HepG2 (cell line): Measurements from ENCODE around the gene LENEP. TPM values are rescaled to one million over a fixed set of nuclear protein-coding genes. Genes with fewer than 3 reads are reported as not detected.

Experiments
- AGO2 ChIP-seq: fragments of 200-400 bp; formaldehyde crosslinking; optimal IDR thresholded peaks from 2 replicates; pipeline ENCODE3; 2017; ENCODE audit warnings: mild to moderate bottlenecking, low read depth, low read length, moderate library complexity
- CENPT ChIP-seq: sonication (generic); formaldehyde crosslinking; IDR thresholded peaks from 2 replicates; pipeline ENCODE4 v1.8.0; 2022; ENCODE audit warnings: low read depth, mild to moderate bottlenecking, moderate library complexity, missing genetic modification reagents
- MAF1 ChIP-seq: sonication (generic); formaldehyde crosslinking; IDR thresholded peaks from 2 replicates; pipeline ENCODE4 v1.5.0; 2020; ENCODE audit warnings: missing genetic modification reagents, borderline replicate concordance
- MXD4 ChIP-seq: IDR thresholded peaks from 2 replicates; pipeline ENCODE4 v1.6.1; 2016; ENCODE audit warnings: mild to moderate bottlenecking, missing biosample characterization, missing genetic modification reagents
- ZNF235 ChIP-seq: sonication (generic); formaldehyde crosslinking; IDR thresholded peaks from 2 replicates; pipeline ENCODE4 v1.8.1; 2023; ENCODE audit warnings: mild to moderate bottlenecking, missing genetic modification reagents, borderline replicate concordance
- ZNF335 ChIP-seq: sonication (generic); formaldehyde crosslinking; IDR thresholded peaks from 2 replicates; pipeline ENCODE4 v1.4.0; 2020; ENCODE audit warnings: missing genetic modification reagents
- ZZZ3 ChIP-seq: sonication (generic); formaldehyde crosslinking; IDR thresholded peaks from 2 replicates; pipeline ENCODE4 v1.4.0; 2020; ENCODE audit warnings: missing genetic modification reagents, mild to moderate bottlenecking, borderline replicate concordance
- polyA plus RNA-seq, 8 experiments: library from polyadenylated mRNA; depleted of rRNA in 3 of 8; stranded (reverse) in 7 of 8; unstranded in 1 of 8; fragments of >200 nt; fragmentation: Illumina TruSeq in 4 of 8; extraction: Trizol in 4 of 8; gene quantifications; 2 replicates each; pipeline versions ENCODE4 v1.2.1 to v1.2.3, GENCODE V29; 2011 to 2016; ENCODE audit warnings: low read depth in 4 of 8, missing spikeins in 1 of 8, mixed read lengths in 1 of 8; ENCODE audit not compliant: insufficient read depth in 1 of 8
- total RNA-seq, 5 experiments: library from RNA; depleted of rRNA; stranded (reverse); fragments of >200 nt; fragmentation: Illumina TruSeq; extraction: Trizol; gene quantifications; 2 replicates each; pipeline ENCODE4 v1.2.3, GENCODE V29; 2016; ENCODE audit warnings: low read depth in 1 of 5
- TF ChIP-seq, protein P1 (sequence below): sonication (generic); formaldehyde crosslinking; IDR thresholded peaks from 2 replicates; pipeline ENCODE4 v1.4.0; 2020; ENCODE audit warnings: mild to moderate bottlenecking, low read depth, missing genetic modification reagents
- TF ChIP-seq, protein P2 (sequence below): sonication (generic); formaldehyde crosslinking; IDR thresholded peaks from 2 replicates; pipeline ENCODE4 v1.8.1; 2023; ENCODE audit warnings: mild to moderate bottlenecking, missing genetic modification reagents
- TF ChIP-seq, protein P3 (sequence below): sonication (generic); formaldehyde crosslinking; IDR thresholded peaks from 2 replicates; pipeline ENCODE4 v1.8.1; 2023; ENCODE audit warnings: mild to moderate bottlenecking, missing genetic modification reagents, borderline replicate concordance
- TF ChIP-seq, protein P4 (sequence below): sonication (generic); formaldehyde crosslinking; conservative IDR thresholded peaks from 2 replicates; pipeline ENCODE4 v1.4.0; 2020; ENCODE audit warnings: mild to moderate bottlenecking, missing genetic modification reagents, moderate library complexity
- TF ChIP-seq, protein P5 (sequence below): sonication (generic); formaldehyde crosslinking; IDR thresholded peaks from 2 replicates; pipeline ENCODE4 v1.4.0; 2020; ENCODE audit warnings: missing genetic modification reagents; ENCODE audit errors: not compliant biosample characterization
- TF ChIP-seq, protein P6 (sequence below): sonication (generic); formaldehyde crosslinking; IDR thresholded peaks from 2 replicates; pipeline ENCODE4 v1.4.0; 2020; ENCODE audit warnings: missing genetic modification reagents, borderline replicate concordance
- TF ChIP-seq, protein P7 (sequence below): sonication (generic); formaldehyde crosslinking; IDR thresholded peaks from 2 replicates; pipeline ENCODE4 v1.4.0; 2020; ENCODE audit warnings: missing genetic modification reagents

The LENEP gene
- total and polyA plus RNA-seq, 2 of the 13 experiments (the other 11 are each of a cell fraction or from before 2014, with no cell fraction given), result 0.29 TPM; not detected in 1

DNA sequence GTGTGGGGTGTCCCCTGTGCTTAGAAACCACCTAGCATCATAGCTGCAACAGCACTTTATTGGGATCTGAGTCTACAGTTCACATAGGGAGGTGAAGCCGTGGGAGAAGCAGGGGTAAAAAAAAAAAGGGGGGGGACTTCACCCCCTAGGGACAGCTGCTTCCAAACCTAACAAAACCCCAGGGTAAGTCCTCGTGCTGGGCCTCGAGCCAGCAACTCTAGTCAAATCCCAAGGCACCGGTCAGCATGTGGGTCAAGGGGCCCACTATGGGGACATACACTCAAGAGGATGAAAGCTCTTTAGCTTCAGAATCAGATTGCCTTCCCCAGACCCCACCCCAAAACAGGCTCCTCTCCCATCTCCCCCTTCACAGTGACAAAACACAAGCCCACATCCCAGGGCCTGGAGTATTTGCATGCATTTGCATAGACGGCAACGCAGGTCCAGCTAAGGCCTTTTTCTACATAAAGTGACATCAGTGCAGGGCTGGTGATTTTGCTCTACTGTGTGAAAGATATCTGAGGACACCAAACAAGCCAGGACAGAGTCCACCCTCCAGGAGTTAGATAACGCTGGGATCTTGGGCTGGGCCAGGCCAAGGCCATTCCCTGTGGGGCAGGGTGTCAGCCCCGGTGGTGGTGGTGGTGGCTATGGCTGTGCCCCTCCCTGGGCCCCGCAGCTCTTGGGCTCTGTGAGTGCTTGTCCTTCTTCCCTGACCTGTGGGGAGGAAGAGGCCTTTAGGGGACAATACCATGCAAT is 48.8 kb upstream of the LENEP start (continued):
- TF ChIP-seq, protein P1, sequence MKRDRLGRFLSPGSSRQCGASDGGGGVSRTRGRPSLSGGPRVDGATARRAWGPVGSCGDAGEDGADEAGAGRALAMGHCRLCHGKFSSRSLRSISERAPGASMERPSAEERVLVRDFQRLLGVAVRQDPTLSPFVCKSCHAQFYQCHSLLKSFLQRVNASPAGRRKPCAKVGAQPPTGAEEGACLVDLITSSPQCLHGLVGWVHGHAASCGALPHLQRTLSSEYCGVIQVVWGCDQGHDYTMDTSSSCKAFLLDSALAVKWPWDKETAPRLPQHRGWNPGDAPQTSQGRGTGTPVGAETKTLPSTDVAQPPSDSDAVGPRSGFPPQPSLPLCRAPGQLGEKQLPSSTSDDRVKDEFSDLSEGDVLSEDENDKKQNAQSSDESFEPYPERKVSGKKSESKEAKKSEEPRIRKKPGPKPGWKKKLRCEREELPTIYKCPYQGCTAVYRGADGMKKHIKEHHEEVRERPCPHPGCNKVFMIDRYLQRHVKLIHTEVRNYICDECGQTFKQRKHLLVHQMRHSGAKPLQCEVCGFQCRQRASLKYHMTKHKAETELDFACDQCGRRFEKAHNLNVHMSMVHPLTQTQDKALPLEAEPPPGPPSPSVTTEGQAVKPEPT (CRISPR knock-in tag), result no peak
- TF ChIP-seq, protein P2, sequence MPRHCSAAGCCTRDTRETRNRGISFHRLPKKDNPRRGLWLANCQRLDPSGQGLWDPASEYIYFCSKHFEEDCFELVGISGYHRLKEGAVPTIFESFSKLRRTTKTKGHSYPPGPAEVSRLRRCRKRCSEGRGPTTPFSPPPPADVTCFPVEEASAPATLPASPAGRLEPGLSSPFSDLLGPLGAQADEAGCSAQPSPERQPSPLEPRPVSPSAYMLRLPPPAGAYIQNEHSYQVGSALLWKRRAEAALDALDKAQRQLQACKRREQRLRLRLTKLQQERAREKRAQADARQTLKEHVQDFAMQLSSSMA, result 0 out of 2 replicates have a peak, but pooled peaks have one; percentile 21
- TF ChIP-seq MAF1, result no peak
- TF ChIP-seq, protein P3, sequence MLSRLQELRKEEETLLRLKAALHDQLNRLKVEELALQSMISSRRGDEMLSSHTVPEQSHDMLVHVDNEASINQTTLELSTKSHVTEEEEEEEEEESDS (CRISPR knock-in tag), result no peak
- TF ChIP-seq, protein P4, sequence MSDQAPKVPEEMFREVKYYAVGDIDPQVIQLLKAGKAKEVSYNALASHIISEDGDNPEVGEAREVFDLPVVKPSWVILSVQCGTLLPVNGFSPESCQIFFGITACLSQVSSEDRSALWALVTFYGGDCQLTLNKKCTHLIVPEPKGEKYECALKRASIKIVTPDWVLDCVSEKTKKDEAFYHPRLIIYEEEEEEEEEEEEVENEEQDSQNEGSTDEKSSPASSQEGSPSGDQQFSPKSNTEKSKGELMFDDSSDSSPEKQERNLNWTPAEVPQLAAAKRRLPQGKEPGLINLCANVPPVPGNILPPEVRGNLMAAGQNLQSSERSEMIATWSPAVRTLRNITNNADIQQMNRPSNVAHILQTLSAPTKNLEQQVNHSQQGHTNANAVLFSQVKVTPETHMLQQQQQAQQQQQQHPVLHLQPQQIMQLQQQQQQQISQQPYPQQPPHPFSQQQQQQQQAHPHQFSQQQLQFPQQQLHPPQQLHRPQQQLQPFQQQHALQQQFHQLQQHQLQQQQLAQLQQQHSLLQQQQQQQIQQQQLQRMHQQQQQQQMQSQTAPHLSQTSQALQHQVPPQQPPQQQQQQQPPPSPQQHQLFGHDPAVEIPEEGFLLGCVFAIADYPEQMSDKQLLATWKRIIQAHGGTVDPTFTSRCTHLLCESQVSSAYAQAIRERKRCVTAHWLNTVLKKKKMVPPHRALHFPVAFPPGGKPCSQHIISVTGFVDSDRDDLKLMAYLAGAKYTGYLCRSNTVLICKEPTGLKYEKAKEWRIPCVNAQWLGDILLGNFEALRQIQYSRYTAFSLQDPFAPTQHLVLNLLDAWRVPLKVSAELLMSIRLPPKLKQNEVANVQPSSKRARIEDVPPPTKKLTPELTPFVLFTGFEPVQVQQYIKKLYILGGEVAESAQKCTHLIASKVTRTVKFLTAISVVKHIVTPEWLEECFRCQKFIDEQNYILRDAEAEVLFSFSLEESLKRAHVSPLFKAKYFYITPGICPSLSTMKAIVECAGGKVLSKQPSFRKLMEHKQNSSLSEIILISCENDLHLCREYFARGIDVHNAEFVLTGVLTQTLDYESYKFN, result peak; percentile 96
- TF ChIP-seq ZNF335 (CRISPR knock-in tag), result 0 out of 2 replicates have a peak, but pooled peaks have one; percentile 31
- TF ChIP-seq, protein P5, sequence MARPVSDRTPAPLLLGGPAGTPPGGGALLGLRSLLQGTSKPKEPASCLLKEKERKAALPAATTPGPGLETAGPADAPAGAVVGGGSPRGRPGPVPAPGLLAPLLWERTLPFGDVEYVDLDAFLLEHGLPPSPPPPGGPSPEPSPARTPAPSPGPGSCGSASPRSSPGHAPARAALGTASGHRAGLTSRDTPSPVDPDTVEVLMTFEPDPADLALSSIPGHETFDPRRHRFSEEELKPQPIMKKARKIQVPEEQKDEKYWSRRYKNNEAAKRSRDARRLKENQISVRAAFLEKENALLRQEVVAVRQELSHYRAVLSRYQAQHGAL, result no peak
- TF ChIP-seq, protein P6, sequence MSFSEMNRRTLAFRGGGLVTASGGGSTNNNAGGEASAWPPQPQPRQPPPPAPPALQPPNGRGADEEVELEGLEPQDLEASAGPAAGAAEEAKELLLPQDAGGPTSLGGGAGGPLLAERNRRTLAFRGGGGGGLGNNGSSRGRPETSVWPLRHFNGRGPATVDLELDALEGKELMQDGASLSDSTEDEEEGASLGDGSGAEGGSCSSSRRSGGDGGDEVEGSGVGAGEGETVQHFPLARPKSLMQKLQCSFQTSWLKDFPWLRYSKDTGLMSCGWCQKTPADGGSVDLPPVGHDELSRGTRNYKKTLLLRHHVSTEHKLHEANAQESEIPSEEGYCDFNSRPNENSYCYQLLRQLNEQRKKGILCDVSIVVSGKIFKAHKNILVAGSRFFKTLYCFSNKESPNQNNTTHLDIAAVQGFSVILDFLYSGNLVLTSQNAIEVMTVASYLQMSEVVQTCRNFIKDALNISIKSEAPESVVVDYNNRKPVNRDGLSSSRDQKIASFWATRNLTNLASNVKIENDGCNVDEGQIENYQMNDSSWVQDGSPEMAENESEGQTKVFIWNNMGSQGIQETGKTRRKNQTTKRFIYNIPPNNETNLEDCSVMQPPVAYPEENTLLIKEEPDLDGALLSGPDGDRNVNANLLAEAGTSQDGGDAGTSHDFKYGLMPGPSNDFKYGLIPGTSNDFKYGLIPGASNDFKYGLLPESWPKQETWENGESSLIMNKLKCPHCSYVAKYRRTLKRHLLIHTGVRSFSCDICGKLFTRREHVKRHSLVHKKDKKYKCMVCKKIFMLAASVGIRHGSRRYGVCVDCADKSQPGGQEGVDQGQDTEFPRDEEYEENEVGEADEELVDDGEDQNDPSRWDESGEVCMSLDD, result peak; percentile 12; the same call in 1 of the 2 replicates
- TF ChIP-seq ZZZ3 (CRISPR knock-in tag), result no peak
- 0 out of 2 replicates have a peak, but pooled peaks have one; percentile 48 for TF ChIP-seq MXD4 (CRISPR knock-in tag)
- TF ChIP-seq CENPT (CRISPR knock-in tag), result no peak
- TF ChIP-seq, protein P7, sequence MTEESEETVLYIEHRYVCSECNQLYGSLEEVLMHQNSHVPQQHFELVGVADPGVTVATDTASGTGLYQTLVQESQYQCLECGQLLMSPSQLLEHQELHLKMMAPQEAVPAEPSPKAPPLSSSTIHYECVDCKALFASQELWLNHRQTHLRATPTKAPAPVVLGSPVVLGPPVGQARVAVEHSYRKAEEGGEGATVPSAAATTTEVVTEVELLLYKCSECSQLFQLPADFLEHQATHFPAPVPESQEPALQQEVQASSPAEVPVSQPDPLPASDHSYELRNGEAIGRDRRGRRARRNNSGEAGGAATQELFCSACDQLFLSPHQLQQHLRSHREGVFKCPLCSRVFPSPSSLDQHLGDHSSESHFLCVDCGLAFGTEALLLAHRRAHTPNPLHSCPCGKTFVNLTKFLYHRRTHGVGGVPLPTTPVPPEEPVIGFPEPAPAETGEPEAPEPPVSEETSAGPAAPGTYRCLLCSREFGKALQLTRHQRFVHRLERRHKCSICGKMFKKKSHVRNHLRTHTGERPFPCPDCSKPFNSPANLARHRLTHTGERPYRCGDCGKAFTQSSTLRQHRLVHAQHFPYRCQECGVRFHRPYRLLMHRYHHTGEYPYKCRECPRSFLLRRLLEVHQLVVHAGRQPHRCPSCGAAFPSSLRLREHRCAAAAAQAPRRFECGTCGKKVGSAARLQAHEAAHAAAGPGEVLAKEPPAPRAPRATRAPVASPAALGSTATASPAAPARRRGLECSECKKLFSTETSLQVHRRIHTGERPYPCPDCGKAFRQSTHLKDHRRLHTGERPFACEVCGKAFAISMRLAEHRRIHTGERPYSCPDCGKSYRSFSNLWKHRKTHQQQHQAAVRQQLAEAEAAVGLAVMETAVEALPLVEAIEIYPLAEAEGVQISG (CRISPR knock-in tag), result peak; percentile 73
- TF ChIP-seq ZNF235, result no peak
- TF ChIP-seq AGO2, result no peak
